Mesothelial cell of epicardium (in vitro differentiated cells): ENCODE measurements around the gene MEF2C. TPM values are rescaled to one million over a fixed set of nuclear protein-coding genes. Genes with fewer than 3 reads are reported as not detected.

Experiments
- DNase-seq, 2 experiments: peaks; one replicate each; pipeline ENCODE4 v3.0.0; 2021; ENCODE audit warnings: low spot score in 2 of 2; ENCODE audit not compliant: unreplicated experiment in 2 of 2
- H3K27ac Mint-ChIP-seq: 2 replicates; pipeline ENCODE4 v1.8.0; 2021; ENCODE audit warnings: mixed read lengths
- H3K27me3 Mint-ChIP-seq: 2 replicates; pipeline ENCODE4 v1.8.0; 2021; ENCODE audit warnings: low read depth, mixed read lengths
- H3K36me3 Mint-ChIP-seq: 2 replicates; pipeline ENCODE4 v1.8.0; 2021; ENCODE audit warnings: mixed read lengths
- H3K4me1 Mint-ChIP-seq: 2 replicates; pipeline ENCODE4 v1.8.0; 2021; ENCODE audit warnings: mixed read lengths
- H3K4me3 Mint-ChIP-seq: 2 replicates; pipeline ENCODE4 v1.8.0; 2021; ENCODE audit warnings: mild to moderate bottlenecking, moderate library complexity, mixed read lengths
- H3K9me3 Mint-ChIP-seq: 2 replicates; pipeline ENCODE4 v1.8.0; 2021; ENCODE audit warnings: mixed read lengths
- CTCF ChIP-seq: fragments of 200-600 bp; sonication (generic); IDR thresholded peaks from one replicate; pipeline ENCODE4 v1.5.0; 2021; ENCODE audit warnings: antibody characterized with exemption; ENCODE audit not compliant: unreplicated experiment
- total RNA-seq: library from RNA; stranded (reverse); gene quantifications from 3 replicates; pipeline ENCODE4 v1.2.1, GENCODE V29; 2021

Gene MEF2C
- total RNA-seq, 1 donor from 2014 or later = 9.1 TPM

GRCh38 chr5:88875341-88876234, 7.4 kb downstream of the MEF2C start:
- H3K36me3 Mint-ChIP-seq = no peaks in the 10 kb centered on the region
- no peak overlapping the region for H3K4me3 Mint-ChIP-seq
- TF ChIP-seq CTCF = no peak
- H3K27ac Mint-ChIP-seq = no peak overlapping the region
- H3K4me1 Mint-ChIP-seq = peaks cover 7% of the 10 kb centered on the region
- H3K9me3 Mint-ChIP-seq = no peaks in the 10 kb centered on the region
- no peak for DNase-seq
- H3K27me3 Mint-ChIP-seq = peaks cover 1% of the 10 kb centered on the region

- TF ChIP-seq CTCF = no peak
- peaks cover 5% of the 10 kb centered on the region for H3K4me1 Mint-ChIP-seq
- DNase-seq = no peak
- H3K27me3 Mint-ChIP-seq = peaks cover 1% of the 10 kb centered on the region
- H3K9me3 Mint-ChIP-seq = no peaks in the 10 kb centered on the region
- H3K4me3 Mint-ChIP-seq = no peak overlapping the region
- no peak overlapping the region for H3K27ac Mint-ChIP-seq
- no peaks in the 10 kb centered on the region for H3K36me3 Mint-ChIP-seq
Observed at GRCh38 chr5:88873447-88873846, 9.5 kb downstream of the MEF2C start.

- peaks cover 5% of the 10 kb centered on the region for H3K4me1 Mint-ChIP-seq
- H3K36me3 Mint-ChIP-seq = no peaks in the 10 kb centered on the region
- no peak overlapping the region for H3K27ac Mint-ChIP-seq
- H3K4me3 Mint-ChIP-seq = no peak overlapping the region
- no peak for TF ChIP-seq CTCF
- no peaks in the 10 kb centered on the region for H3K9me3 Mint-ChIP-seq
- DNase-seq = no peak
- H3K27me3 Mint-ChIP-seq = peaks cover 1% of the 10 kb centered on the region
Observed at GRCh38 chr5:88872971-88873370, 10.0 kb downstream of the MEF2C start.

GRCh38 chr5:88870285-88870684, 12.7 kb downstream of the MEF2C start:
- no peaks in the 10 kb centered on the region for H3K4me1 Mint-ChIP-seq
- no peak for TF ChIP-seq CTCF
- no peaks in the 10 kb centered on the region for H3K9me3 Mint-ChIP-seq
- no peak overlapping the region for H3K27ac Mint-ChIP-seq
- no peak for DNase-seq
- peaks cover 1% of the 10 kb centered on the region for H3K27me3 Mint-ChIP-seq
- H3K36me3 Mint-ChIP-seq = no peaks in the 10 kb centered on the region
- H3K4me3 Mint-ChIP-seq = no peak overlapping the region

GRCh38 chr5:88868468-88869068, 14.4 kb downstream of the MEF2C start:
- Mint-ChIP-seq H3K9me3 (no peaks in the 10 kb centered on the region), H3K4me1 (no peaks in the 10 kb centered on the region), H3K4me3 (no peak overlapping the region), H3K27me3 (peaks cover 1% of the 10 kb centered on the region), H3K27ac (no peak overlapping the region), H3K36me3 (no peaks in the 10 kb centered on the region)
- no peak for DNase-seq
- no peak for TF ChIP-seq CTCF
